ENCODE data around the gene TRIP4. TPM values are rescaled to one million over a fixed set of nuclear protein-coding genes. Genes with fewer than 3 reads are reported as not detected.

TRIP4 gene
- total RNA-seq, 1 experiment from 2014 or later: 19.8 TPM

DNA sequence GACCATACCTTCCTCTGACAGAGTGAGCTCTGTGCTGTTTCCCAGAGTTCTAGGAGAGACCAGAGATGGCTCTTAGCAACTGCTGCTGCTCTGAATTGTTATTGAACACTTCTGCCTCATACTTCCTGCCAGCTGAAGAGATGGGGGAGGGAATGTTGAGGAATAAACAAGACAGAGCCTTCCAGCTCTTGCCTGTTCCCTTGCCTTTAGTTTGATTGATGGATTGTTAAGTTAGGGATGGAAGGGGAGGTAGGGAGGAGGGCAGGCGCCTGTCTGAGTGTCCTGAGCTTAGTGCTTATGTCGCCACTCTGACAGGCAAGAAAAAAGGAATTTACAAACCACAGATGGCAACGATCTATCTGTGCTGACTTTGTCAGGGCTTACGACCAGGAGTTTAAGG is 115.6 kb downstream of the TRIP4 start:
- Mint-ChIP-seq H3K9me3 (ENCODE audit: unreplicated experiment) (no peaks in the 10 kb centered on the region), H3K27ac (ENCODE audit: low read depth, unreplicated experiment) (peak overlapping the region; percentile 13), H3K27me3 (ENCODE audit: insufficient read depth, unreplicated experiment) (no peaks in the 10 kb centered on the region), H3K4me3 (ENCODE audit: unreplicated experiment) (no peak overlapping the region), H3K36me3 (ENCODE audit: insufficient read depth, unreplicated experiment) (peaks cover 42% of the 10 kb centered on the region), H3K4me1 (ENCODE audit: insufficient read depth, unreplicated experiment) (peaks cover 12% of the 10 kb centered on the region)
- ChIA-PET CTCF (no interaction called here), POLR2A (no interaction called here)
- DNase-seq (ENCODE audit: unreplicated experiment): no peak
- intact Hi-C loops (cut with micrococcal nuclease): no loop called here
- TF ChIP-seq, protein P1, sequence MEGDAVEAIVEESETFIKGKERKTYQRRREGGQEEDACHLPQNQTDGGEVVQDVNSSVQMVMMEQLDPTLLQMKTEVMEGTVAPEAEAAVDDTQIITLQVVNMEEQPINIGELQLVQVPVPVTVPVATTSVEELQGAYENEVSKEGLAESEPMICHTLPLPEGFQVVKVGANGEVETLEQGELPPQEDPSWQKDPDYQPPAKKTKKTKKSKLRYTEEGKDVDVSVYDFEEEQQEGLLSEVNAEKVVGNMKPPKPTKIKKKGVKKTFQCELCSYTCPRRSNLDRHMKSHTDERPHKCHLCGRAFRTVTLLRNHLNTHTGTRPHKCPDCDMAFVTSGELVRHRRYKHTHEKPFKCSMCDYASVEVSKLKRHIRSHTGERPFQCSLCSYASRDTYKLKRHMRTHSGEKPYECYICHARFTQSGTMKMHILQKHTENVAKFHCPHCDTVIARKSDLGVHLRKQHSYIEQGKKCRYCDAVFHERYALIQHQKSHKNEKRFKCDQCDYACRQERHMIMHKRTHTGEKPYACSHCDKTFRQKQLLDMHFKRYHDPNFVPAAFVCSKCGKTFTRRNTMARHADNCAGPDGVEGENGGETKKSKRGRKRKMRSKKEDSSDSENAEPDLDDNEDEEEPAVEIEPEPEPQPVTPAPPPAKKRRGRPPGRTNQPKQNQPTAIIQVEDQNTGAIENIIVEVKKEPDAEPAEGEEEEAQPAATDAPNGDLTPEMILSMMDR (IDR thresholded peaks at IDR 0.05; ENCODE audit: unreplicated experiment): no peak
- BruUV-seq (replicated peaks): no TSS peak

DNA sequence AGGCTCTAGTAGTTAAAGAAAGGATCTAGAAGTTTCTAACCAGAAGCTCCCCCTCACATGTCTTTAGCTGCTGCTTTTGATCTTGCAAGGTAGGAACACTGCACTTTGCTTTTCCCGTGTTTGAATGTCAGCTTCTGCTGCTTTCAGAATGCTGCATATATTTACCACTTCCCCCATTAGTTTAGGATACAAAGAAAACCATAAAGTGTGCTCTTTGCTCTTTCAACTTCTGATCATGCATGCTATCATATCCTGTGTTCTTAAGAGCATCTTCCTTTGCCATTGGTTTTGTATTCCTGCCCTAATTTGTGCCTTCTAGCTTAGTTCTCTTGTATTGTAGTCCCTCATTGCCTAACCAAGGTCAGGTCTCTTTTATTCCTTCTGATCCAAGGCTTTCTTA is 116.0 kb downstream of the TRIP4 start:
- intact Hi-C loops (cut with micrococcal nuclease): no loop called here
- TF ChIP-seq, protein P1 (IDR thresholded peaks at IDR 0.05; ENCODE audit: unreplicated experiment): no peak
- H3K36me3 Mint-ChIP-seq (ENCODE audit: insufficient read depth, unreplicated experiment): peaks cover 40% of the 10 kb centered on the region
- ChIA-PET POLR2A (no interaction called here), CTCF (no interaction called here)
- DNase-seq (ENCODE audit: unreplicated experiment): no peak
- H3K27me3 Mint-ChIP-seq (ENCODE audit: insufficient read depth, unreplicated experiment): no peaks in the 10 kb centered on the region
- peak overlapping the region; percentile 13 for H3K27ac Mint-ChIP-seq (ENCODE audit: low read depth, unreplicated experiment)
- H3K4me3 Mint-ChIP-seq (ENCODE audit: unreplicated experiment): no peak overlapping the region
- BruUV-seq (replicated peaks): no TSS peak
- H3K4me1 Mint-ChIP-seq (ENCODE audit: insufficient read depth, unreplicated experiment): peaks cover 12% of the 10 kb centered on the region
- H3K9me3 Mint-ChIP-seq (ENCODE audit: unreplicated experiment): no peaks in the 10 kb centered on the region

Other genes starting within 250 kb of the TRIP4 start
- gene SNX22, start 236.1 kb upstream of the TRIP4 start, total RNA-seq (2022): 0.16 and 0.25 TPM in 2 replicates
- 874 and 1,247 TPM in 2 replicates for gene PPIB, start 224.8 kb upstream of the TRIP4 start, total RNA-seq (2022)
- gene CSNK1G1, start 31.7 kb upstream of the TRIP4 start, total RNA-seq (2022): 29.1 and 31.0 TPM in 2 replicates
- 8.6 and 22.2 TPM in 2 replicates for gene PCLAF, start 6.4 kb upstream of the TRIP4 start, total RNA-seq (2022)
- gene ZNF609, start 72.7 kb downstream of the TRIP4 start, total RNA-seq (2022): 45.0 and 49.0 TPM in 2 replicates